Ramos (cell line): Measurements from ENCODE around the gene CCDC187.

Experiments
- in situ Hi-C: fragments of 300-500 bp; cut with MboI; formaldehyde crosslinking; loops from one replicate; pipeline ENCODE4 v1.14.3; 2022; ENCODE audit warnings: low sequenced_read_pairs; ENCODE audit not compliant: unreplicated experiment

CCDC187 gene

DNA sequence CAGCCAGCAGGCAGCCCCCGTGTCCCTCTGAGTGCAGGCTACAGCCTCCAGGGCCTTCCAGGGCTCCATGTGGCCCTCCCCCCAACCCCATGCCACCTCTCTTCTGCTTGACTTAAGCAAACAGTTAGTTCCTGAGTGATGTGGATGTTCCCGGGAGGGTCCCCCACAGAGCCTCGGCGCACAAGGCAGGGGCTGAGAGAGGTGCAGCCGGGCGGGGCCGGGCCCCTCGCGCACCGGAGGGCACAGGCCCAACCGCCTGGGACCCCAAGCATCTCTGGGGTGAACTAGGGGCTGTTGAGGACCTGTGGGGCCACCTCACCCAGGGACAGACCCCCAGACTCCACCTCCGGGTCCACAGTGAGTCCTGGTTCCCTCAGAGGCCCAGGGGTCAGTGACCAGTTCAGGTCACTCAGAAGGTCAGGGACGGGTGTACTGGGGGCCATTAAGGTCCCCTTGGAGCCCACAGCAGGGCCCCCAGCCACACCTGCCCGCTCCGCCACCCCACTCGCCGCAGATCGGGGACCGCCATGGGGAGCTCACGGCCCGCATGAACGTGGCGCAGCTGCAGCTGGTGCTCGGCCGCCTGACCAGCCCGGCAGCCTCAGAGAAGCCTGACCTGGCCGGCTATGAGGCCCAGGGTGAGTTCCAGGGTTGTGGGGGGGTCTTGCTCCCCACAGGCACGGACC is 36.6 kb upstream of the CCDC187 start:
- in situ Hi-C loops = no loop called here

DNA sequence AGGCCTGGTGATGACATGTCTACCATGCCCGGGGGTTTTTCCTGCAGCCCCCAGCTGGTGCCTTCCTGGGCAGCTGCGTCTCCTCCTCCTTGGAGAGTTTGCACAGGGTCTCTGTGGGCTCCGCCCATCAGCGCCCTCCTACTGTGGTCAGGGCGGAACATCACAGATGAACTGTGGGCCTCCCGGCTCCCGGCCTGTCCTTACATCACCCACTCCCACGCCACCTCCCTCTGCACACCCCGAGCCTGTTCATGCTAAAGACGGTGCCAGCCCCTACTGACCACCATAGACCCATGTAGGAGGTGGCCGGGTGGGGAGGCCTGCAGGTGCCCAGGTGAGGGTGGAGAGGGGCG is 36.0 kb upstream of the CCDC187 start:
- in situ Hi-C loops = loop anchor here (5.0 kb wide), 1 partner anchor 302 kb away; no protein-coding TSS in a partner anchor

DNA sequence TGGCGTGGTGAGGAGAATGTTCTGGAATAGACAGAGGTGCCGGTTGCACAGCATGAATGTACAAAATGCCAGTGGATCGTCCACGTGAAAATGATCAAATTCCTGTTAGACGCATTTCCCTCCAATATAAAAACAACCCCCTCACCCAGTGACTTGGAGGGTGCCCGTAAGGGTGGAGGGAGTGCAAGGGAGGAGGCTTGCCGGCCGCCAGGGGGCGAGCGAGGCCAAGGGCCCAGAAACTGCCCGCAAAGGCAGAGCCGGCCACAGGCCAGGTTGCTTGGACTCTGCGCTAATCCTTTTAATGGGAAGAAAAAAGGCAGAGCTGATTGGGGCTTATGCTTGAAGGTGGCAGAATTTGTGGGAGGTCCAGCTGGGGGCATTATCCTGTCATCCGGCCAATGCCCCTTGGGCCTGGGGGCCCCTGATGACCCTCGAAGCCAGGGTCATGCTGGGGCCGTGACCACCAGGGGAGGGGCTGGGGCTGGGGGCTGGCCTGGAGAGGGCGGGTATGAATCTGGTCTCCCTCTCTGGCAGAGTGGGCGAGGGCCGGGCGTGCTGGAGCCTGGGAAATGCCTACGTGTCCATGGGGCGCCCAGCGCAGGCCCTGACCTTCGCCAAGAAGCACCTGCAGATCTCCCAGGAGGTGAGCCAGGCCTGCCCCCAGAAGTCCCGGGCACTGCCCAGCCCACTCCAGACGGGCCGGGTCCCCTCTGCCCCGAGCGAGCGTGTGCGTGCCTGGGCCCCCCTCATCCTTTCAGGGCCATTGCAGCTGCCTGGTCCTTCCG is 35.5 kb upstream of the CCDC187 start:
- in situ Hi-C loops = loop anchor here (5.0 kb wide), 1 partner anchor 303 kb away; no protein-coding TSS in a partner anchor

DNA sequence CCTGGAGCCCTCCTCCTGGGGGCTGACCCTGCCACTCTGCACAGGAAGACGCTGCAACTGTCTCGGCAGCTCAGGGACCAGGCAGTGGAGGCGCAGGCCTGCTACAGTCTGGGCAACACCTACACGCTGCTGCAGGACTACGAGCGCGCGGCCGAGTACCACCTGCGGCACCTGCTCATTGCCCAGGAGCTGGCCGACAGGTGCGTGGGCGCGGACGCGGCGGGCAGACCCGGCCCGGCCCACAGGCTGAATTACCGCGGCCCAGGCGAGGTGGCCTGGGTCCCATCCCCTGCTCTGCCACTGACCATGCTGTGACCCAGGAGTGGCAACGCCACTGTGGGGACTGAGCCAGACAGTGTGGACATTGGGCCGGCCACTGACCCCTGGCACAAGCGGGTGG is 34.6 kb upstream of the CCDC187 start:
- in situ Hi-C loops = loop anchor here (5.0 kb wide), 1 partner anchor 304 kb away; no protein-coding TSS in a partner anchor

DNA sequence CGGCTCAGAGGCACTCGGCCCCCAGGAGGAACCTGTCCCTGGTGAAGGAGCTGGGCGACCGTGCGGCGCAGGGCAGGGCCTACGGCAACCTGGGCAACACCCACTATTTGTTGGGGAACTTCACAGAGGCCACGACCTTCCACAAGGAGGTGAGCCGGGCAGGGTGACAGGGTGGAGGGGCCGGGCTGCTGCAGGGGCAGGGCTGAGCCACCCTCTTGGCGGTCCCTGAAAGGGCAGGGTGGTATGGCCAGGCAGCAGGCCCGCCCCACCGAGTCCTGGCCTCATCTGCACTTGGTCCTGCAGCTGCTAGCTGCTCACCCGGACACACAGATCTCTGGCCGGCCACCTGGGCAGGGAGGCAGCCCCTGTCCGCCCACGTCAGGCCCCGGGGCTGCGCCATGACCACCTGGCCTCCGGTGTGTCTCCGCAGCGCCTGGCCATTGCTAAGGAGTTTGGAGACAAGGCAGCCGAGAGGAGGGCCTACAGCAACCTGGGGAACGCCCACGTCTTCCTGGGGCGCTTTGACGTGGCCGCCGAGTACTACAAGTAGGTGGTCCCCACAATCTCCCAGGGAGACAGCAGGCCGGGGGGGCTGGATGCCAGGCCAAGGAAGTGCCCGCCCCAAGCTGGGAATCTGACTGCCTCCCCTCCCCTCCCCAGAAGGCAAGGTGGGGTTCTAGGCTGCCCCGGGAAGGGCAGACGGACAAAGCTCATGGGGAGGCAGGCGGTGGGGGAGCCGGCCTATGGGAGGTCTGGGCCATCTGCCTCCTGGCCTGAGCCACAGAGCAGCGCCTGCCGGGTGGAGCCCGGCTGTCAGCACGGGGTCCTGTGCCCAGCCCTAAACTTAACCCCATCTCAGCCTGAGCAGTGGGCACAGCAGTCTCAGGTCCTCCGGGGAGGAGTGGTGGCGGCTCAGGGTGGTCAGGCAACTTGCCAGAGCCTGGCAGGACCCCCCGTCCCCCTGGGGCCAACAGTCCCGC is 33.8 kb upstream of the CCDC187 start:
- in situ Hi-C loops = loop anchor here (5.0 kb wide), 1 partner anchor 305 kb away; no protein-coding TSS in a partner anchor

DNA sequence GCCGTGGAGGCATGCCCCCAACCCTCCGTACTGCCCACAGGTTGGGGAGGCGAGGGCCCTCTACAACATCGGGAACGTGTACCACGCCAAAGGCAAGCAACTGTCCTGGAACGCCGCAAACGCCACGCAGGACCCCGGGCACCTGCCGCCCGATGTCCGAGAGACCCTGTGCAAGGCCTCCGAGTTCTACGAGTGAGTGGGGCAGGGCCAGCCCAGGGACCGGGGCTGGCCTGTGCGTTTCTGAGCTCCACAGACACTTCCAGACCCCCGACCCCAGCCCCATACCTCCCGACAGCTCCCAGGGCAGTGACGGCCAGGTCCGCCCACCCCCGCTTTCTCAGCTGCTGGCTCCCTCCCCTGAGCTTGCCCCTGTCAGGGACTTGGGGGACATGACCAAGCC is 33.0 kb upstream of the CCDC187 start:
- in situ Hi-C loops = loop anchor here (5.0 kb wide), 1 partner anchor 305 kb away; no protein-coding TSS in a partner anchor

DNA sequence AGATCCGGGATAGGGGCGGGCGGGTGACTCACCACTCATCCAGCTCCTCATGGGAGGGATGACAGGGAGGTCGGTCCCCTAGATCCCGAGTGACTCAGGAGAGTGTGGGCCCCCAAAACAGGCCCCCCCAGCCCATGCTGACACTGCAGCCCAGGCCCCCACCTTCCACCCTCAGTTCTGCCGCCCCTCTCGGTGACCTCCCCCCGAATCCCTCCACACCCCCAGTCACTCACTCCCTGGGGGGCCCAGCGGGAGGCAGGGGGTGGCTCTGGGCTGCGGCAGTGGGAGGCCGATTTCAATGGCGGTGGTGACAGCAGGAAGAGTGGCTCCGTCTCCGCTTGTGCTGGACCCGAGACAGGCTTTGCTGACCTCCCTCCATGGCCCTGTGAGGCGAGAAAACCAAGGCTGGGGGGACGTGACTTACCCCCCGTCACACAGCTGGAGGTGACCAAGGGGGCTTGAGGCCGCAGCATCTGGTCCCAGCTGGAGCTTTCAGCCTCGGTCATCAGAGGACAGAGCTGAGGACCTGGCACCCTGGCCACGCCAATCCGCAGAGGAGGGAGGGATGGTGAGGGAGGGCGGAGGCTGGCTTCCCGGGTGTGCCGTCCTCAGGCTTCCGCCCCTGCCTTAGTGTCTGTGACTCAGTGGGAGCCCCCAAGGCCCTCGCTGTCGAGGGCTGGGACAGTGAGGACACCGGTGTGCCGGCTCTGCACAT is 32.4 kb upstream of the CCDC187 start:
- in situ Hi-C loops = loop anchor here (5.0 kb wide), 1 partner anchor 306 kb away; no protein-coding TSS in a partner anchor

DNA sequence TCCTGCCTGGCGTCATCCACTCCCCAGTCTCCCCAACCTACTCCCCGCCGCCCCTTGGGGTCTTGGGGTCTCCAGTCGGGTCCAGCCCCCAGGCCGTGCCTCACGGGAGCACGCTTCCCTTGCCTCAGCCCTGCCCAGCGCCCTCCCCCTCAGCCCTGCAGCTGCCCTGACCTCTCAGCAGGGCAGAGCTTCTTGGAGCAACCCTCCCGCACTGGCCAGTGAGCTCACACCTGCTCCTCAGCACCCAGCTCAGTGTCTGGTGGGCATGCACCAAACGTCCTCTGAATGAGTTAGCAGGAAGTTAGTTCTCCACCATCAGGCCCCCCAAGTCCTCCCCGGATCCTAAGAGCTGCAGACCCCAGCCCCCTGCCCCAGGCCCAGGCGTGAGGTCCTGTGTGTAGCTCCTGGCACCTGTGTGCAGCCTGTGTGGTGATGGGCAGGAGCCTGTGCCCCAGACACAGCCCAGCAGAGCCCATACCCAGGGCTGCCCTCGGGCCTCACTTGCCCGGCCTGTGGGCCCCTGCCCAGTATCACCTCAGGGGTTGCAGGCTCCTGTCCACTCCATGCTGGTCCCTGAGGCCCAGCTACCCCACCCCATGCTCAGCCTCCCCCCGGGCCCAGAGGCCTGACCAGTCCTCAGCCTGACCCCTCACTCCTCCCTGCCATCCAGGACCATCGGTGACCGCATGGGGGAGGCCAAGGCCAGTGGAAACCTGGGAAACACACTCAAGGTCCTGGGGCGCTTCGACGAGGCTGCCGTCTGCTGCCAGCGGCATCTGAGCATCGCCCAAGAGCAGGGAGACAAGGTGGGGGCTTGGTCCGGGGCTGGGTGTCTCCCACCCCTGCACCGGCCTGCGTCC is 31.6 kb upstream of the CCDC187 start:
- in situ Hi-C loops = loop anchor here (5.0 kb wide), 1 partner anchor 307 kb away; no protein-coding TSS in a partner anchor

DNA sequence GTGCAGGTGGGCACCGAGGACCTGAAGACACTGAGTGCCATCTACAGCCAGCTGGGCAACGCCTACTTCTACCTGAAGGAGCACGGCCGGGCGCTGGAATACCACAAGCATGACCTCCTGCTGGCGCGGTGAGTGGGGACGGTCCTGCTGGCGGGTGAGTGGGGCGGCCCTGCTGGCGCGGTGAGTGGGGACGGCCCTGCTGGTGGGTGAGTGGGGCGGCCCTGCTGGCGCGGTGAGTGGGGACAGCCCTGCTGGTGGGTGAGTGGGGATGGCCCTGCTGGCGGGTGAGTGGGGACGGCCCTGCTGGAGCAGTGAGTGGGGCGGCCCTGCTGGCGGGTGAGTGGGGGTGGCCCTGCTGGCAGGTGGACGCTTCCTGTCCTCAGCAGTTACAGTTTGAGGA is 30.6 kb upstream of the CCDC187 start:
- in situ Hi-C loops = no loop called here

DNA sequence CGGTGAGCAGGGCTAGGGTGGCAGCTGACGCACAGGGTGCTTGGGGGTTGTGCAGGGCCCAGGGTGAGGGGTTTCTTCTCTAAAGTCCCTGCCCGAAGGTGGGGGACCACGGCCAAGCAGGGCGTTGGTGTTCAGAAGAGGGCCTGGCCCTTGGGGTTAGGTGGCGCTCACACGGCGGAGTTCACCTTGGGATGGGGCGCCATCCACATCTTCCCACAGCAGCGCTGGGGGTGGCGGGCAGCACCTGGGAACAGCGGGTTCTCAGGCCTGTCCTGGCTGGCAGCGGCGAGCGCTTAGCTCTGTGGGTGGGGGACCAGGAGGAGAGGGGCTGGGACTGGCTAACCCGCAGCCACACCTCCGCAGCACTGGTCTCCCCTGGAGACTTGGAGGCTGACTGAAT is 29.6 kb upstream of the CCDC187 start:
- in situ Hi-C loops = no loop called here

DNA sequence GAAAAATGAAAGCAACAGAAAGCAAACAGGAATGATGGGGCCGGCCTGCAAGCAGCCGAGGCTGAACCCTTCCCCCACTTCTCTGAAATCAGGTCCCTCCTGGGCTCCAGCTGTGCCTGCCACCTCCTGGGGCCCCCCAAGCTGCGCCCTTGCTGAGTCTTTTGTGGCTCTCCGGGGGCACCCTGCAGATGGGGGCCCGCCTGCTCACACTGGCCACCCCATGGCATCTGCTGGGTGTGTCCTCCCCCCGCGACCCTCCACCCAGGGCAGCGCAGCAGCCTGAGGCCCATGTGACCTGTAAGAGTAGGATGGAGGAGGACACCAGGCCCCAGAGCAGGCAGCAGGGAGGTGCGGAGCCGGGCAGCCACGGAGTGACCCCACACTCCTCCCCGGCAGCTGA is 29.2 kb upstream of the CCDC187 start:
- in situ Hi-C loops = no loop called here

DNA sequence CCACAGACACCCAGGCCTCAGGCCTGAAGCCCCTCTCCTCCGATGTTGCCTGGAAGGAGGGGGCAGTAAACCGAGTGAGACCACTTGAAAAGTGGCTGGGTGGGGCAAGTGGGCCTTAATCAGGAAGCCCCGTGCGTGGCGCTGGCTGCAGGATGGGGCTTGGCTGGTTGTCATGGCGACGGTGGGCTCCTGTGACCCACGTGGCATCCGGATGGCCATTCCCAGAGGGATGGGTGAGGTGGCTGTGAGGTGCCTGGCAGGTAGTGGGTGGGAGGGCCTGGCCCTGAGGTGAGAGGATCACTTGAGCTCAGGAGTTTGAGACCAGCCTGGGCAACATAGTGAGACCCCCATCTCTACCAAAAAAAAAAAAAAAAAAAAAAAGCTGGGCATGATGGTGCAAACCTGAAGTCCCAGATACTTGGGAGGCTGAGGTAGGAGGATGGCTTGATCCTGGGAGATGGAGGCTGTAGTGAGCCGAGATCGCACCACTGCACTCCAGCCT is 28.6 kb upstream of the CCDC187 start:
- in situ Hi-C loops = no loop called here

DNA sequence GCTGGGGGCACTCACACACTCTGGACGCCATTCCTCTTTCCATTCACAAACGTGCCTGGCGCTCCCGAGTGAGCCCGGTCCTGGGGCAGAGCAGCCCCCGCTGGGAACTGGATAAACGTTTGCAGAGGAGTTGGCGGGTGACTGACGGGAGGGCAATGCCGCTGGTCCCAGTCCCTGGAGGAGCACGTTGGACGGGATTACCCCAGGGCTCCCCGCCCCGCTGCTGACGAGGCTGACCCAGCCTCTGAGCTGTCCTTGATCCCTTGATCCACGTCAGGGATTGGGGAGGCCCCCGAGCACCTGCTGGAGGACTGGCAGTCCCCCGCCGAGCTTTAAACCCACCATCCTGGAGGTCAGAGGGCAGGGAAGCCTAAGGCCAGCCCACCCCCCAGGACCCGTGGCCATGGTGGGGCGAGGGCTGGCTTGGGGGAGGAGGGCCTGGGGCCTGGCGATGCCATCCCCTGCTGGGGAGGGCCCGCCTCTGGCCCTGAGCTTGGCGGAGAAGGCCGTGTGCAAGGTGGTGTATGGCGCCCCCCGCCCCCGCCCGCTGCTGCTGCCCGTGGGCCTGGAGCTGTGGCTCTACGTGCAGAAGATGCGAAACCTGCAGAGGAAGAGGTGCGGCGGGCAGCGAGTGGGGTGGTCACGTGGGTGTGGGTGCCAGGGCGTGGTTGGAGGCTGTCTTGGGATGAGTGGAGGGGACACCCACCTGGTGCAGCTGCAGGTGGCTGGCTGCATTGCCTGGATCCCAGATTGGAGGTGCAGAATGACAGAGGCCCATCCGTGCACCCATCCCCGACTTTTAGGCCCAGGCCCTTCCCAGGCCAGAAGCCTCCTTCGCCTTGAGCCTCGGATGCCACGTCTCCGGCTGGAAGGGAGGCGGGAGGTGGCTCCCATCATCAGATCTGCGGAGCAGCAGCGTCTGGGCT is 27.9 kb upstream of the CCDC187 start:
- in situ Hi-C loops = no loop called here

DNA sequence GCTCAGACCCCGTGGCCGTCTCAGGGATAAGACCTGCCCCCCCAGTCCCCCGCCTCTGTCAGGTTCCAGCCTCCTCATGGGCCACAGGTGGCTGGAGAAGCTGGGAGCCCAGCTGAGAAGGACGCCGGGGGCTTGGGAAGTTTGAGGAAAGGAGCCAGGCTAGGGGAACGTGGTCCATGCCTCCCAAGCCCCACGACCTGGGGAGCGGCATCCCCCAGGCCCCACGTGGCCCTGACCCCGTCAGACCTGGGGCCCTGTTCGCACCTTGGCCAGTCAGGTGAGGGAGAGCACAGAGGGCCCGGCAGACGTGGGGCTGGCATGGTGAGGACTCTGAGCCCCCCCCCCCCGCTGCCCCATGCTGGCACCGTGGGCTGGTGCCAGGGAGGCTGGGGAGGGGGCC is 27.1 kb upstream of the CCDC187 start:
- in situ Hi-C loops = no loop called here

DNA sequence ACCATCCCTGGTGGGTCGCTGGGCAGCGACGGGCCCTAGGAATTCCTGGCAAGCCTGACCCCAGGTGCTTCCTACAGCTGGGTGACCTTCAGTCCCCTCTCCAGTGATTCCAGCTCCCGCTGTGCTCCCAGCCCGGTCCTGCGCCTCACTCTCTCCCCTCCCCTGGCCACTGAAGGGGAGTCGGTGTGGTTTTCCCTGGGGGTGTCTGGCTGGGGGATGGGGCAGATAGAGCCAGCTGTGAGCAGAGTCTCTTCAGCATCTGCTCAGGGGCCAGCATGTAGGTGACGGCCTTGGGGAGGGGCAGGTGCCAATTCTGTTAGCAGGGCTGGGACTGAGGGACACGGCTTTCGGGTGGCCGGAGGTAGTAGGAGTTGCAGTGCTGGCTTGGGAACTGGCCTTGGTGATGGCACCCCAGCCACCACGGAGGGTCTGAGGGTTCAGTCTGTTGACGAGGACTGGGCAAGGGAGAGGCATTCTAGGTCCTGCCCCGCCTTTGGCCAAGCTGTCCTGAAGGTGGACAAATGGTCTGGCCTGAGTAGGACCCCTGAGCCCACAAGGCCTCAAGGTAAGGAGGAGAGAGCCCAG is 26.6 kb upstream of the CCDC187 start:
- in situ Hi-C loops = no loop called here

DNA sequence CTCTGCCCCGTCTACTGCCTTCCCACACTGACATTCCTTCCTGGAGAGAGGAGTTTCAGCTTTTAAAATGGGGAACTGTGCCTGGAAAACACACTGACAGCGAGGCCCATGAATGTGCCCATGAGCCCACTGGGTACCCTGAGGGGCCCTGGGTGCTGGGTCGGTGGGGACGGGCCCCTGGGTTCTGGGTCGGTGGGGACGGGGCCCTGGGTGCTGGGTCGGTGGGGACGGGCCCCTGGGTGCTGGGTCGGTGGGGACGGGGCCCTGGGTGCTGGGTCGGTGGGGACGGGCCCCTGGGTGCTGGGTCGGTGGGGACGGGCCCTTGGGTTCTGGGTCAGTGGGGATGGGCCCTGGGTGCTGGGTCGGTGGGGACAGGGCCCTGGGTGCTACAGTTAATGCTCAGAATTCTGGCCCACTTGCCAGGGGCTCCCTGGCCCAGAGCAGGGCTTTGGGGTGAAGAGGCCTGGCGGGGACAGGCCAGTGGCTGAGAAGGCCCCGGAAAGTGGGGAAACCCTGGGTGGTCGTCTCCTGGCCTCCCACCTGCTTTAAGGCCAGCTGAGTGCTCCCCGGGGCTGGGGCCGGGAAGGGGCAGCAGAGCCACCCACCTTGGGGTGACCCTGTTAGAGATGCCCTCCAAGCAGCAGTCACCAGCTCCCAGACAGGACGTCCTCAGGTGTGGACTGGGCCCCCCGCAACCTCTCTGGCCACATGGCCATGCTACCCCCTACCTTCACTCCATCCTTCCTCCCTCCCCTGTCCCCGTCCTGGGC is 25.9 kb upstream of the CCDC187 start:
- in situ Hi-C loops = no loop called here
